HepG2 (cell line): ENCODE results near the gene OR1F1. TPM values are rescaled to one million over a fixed set of nuclear protein-coding genes. Genes with fewer than 3 reads are reported as not detected.

Experiments
- ATF7 ChIP-seq, 2 experiments: fragments of 450-650 bp in 1 of 2; sonication (generic) in 1 of 2; formaldehyde crosslinking in 1 of 2; IDR thresholded peaks; 2 replicates each; pipeline versions ENCODE4 v1.4.0 to v1.6.1; 2016 to 2020; ENCODE audit warnings: antibody characterized with exemption in 1 of 2, mild to moderate bottlenecking in 1 of 2, missing genetic modification reagents in 1 of 2
- EZH2 ChIP-seq: conservative IDR thresholded peaks from 2 replicates; pipeline ENCODE4 v1.6.1; 2012; ENCODE audit warnings: mild to moderate bottlenecking, low read depth, low read length, moderate library complexity
- GATAD1 ChIP-seq: IDR thresholded peaks from 2 replicates; pipeline ENCODE4 v1.6.1; 2016; ENCODE audit warnings: missing genetic modification reagents, missing compliant biosample characterization
- HES4 ChIP-seq: sonication (generic); formaldehyde crosslinking; IDR thresholded peaks from 2 replicates; pipeline ENCODE4 v1.9.0; 2021; ENCODE audit warnings: mild to moderate bottlenecking, missing genetic modification reagents, borderline replicate concordance
- HNF4A ChIP-seq: sonication (generic); formaldehyde crosslinking; IDR thresholded peaks from 2 replicates; pipeline ENCODE4 v1.4.0; 2020; ENCODE audit warnings: missing genetic modification reagents
- HOXA3 ChIP-seq: sonication (generic); formaldehyde crosslinking; IDR thresholded peaks from 2 replicates; pipeline ENCODE4 v1.5.0; 2020; ENCODE audit warnings: missing genetic modification reagents
- KAT8 ChIP-seq: IDR thresholded peaks from 2 replicates; pipeline ENCODE4 v1.6.1; 2016; ENCODE audit warnings: missing genetic modification reagents, missing compliant biosample characterization
- MAF1 ChIP-seq: sonication (generic); formaldehyde crosslinking; IDR thresholded peaks from 2 replicates; pipeline ENCODE4 v1.5.0; 2020; ENCODE audit warnings: missing genetic modification reagents, borderline replicate concordance
- NR0B2 ChIP-seq: sonication (generic); formaldehyde crosslinking; IDR thresholded peaks from 2 replicates; pipeline ENCODE4 v1.4.0; 2020; ENCODE audit warnings: mild to moderate bottlenecking, missing genetic modification reagents
- NRL ChIP-seq: sonication (generic); formaldehyde crosslinking; IDR thresholded peaks from 2 replicates; pipeline ENCODE4 v1.5.0; 2020; ENCODE audit warnings: missing genetic modification reagents, mild to moderate bottlenecking, moderate library complexity, borderline replicate concordance
- PHF5A ChIP-seq: IDR thresholded peaks from one replicate; pipeline ENCODE4 v1.6.1; 2018; ENCODE audit warnings: low read depth, missing genetic modification reagents; ENCODE audit not compliant: unreplicated experiment
- ZBTB7A ChIP-seq: sonication (generic); formaldehyde crosslinking; IDR thresholded peaks from 2 replicates; pipeline ENCODE4 v1.8.0; 2022; ENCODE audit warnings: mild to moderate bottlenecking, missing genetic modification reagents
- ZFP91 ChIP-seq: sonication (generic); formaldehyde crosslinking; IDR thresholded peaks from 2 replicates; pipeline ENCODE4 v1.9.0; 2022; ENCODE audit warnings: missing genetic modification reagents, mild to moderate bottlenecking, borderline replicate concordance
- ZNF124 ChIP-seq: sonication (generic); formaldehyde crosslinking; IDR thresholded peaks from 2 replicates; pipeline ENCODE4 v1.4.0; 2020; ENCODE audit warnings: missing genetic modification reagents
- ZNF263 ChIP-seq: sonication (generic); formaldehyde crosslinking; IDR thresholded peaks from 2 replicates; pipeline ENCODE4 v1.4.0; 2020; ENCODE audit warnings: missing genetic modification reagents
- ZNF343 ChIP-seq: sonication (generic); formaldehyde crosslinking; IDR thresholded peaks from 2 replicates; pipeline ENCODE4 v1.4.0; 2020; ENCODE audit warnings: mild to moderate bottlenecking, missing genetic modification reagents
- ZNF451 ChIP-seq: sonication (generic); formaldehyde crosslinking; IDR thresholded peaks from 2 replicates; pipeline ENCODE4 v1.5.0; 2020; ENCODE audit warnings: mild to moderate bottlenecking, missing genetic modification reagents
- ZNF484 ChIP-seq: sonication (generic); formaldehyde crosslinking; IDR thresholded peaks from 2 replicates; pipeline ENCODE4 v1.5.1; 2020; ENCODE audit warnings: mild to moderate bottlenecking, low read depth, missing genetic modification reagents, borderline replicate concordance
- ZNF607 ChIP-seq: sonication (generic); formaldehyde crosslinking; IDR thresholded peaks from 2 replicates; pipeline ENCODE4 v1.5.1; 2020; ENCODE audit warnings: missing genetic modification reagents, mild to moderate bottlenecking, borderline replicate concordance
- ZNF629 ChIP-seq: sonication (generic); formaldehyde crosslinking; conservative IDR thresholded peaks from 2 replicates; pipeline ENCODE4 v1.5.0; 2020; ENCODE audit warnings: missing genetic modification reagents
- ZNF652 ChIP-seq: IDR thresholded peaks from 2 replicates; pipeline ENCODE4 v1.6.1; 2016; ENCODE audit warnings: low read depth, borderline replicate concordance
- ZNF75D ChIP-seq: sonication (generic); formaldehyde crosslinking; IDR thresholded peaks from 2 replicates; pipeline ENCODE4 v1.8.1; 2023; ENCODE audit warnings: missing genetic modification reagents, mild to moderate bottlenecking, borderline replicate concordance
- ZNF784 ChIP-seq: sonication (generic); formaldehyde crosslinking; IDR thresholded peaks from 2 replicates; pipeline ENCODE4 v1.5.1; 2020; ENCODE audit warnings: missing genetic modification reagents, mild to moderate bottlenecking, borderline replicate concordance
- ZNF879 ChIP-seq: sonication (generic); formaldehyde crosslinking; IDR thresholded peaks from 2 replicates; pipeline ENCODE4 v1.8.1; 2023; ENCODE audit warnings: missing genetic modification reagents
- ZSCAN25 ChIP-seq: sonication (generic); formaldehyde crosslinking; IDR thresholded peaks from 2 replicates; pipeline ENCODE4 v1.8.0; 2022; ENCODE audit warnings: mild to moderate bottlenecking, missing genetic modification reagents
- ZXDC ChIP-seq: sonication (generic); formaldehyde crosslinking; IDR thresholded peaks from 2 replicates; pipeline ENCODE4 v1.5.0; 2020; ENCODE audit warnings: mild to moderate bottlenecking, missing genetic modification reagents
- polyA plus RNA-seq, 8 experiments: library from polyadenylated mRNA; depleted of rRNA in 3 of 8; stranded (reverse) in 7 of 8; unstranded in 1 of 8; fragments of >200 nt; fragmentation: Illumina TruSeq in 4 of 8; extraction: Trizol in 4 of 8; gene quantifications; 2 replicates each; pipeline versions ENCODE4 v1.2.1 to v1.2.3, GENCODE V29; 2011 to 2016; ENCODE audit warnings: low read depth in 4 of 8, missing spikeins in 1 of 8, mixed read lengths in 1 of 8; ENCODE audit not compliant: insufficient read depth in 1 of 8
- total RNA-seq, 5 experiments: library from RNA; depleted of rRNA; stranded (reverse); fragments of >200 nt; fragmentation: Illumina TruSeq; extraction: Trizol; gene quantifications; 2 replicates each; pipeline ENCODE4 v1.2.3, GENCODE V29; 2016; ENCODE audit warnings: low read depth in 1 of 5

OR1F1 gene
- total and polyA plus RNA-seq, 2 of the 13 experiments (the other 11 are each of a cell fraction or from before 2014, with no cell fraction given): 0.90 TPM; not detected in 1

GRCh38 chr16:3246002-3246401 is 58.0 kb downstream of the OR1F1 start (continued):
- TF ChIP-seq ZBTB7A (CRISPR knock-in tag) (no peak), ZNF607 (CRISPR knock-in tag) (no peak), HOXA3 (CRISPR knock-in tag) (0 out of 2 replicates have a peak, but pooled peaks have one; percentile 28), ZNF652 (no peak), ZFP91 (CRISPR knock-in tag) (no peak), ZNF124 (CRISPR knock-in tag) (no peak), ZSCAN25 (peak; percentile 79; the same call in 1 of the 2 replicates), ZNF451 (CRISPR knock-in tag) (no peak), ZNF484 (no peak), ZNF879 (CRISPR knock-in tag) (no peak), EZH2 (no peak), ZNF629 (CRISPR knock-in tag) (no peak), PHF5A (CRISPR knock-in tag) (no peak), ZNF784 (no peak), ATF7 (IDR thresholded peaks at IDR 0.05) (no peak), ATF7 (CRISPR knock-in tag; IDR thresholded peaks at IDR 0.05) (no peak), ZNF263 (CRISPR knock-in tag) (no peak), ZNF343 (no peak), ZXDC (CRISPR knock-in tag) (no peak), NRL (CRISPR knock-in tag) (no peak), HES4 (CRISPR knock-in tag) (no peak), ZNF75D (CRISPR knock-in tag) (no peak), GATAD1 (no peak), KAT8 (peak; percentile 65; the same call in 1 of the 2 replicates), HNF4A (CRISPR knock-in tag) (peak; percentile 11; the same call in 1 of the 2 replicates), MAF1 (no peak), NR0B2 (CRISPR knock-in tag) (no peak)
